IMR-90 (cell line): ENCODE data around the gene PFDN1. TPM values are rescaled to one million over a fixed set of nuclear protein-coding genes. Genes with fewer than 3 reads are reported as not detected.

Source experiments
- ATAC-seq: fragments of 200-7000 bp; cut with Tn5 transposase; 2 replicates; pipeline ENCODE4 v1.9.1; 2020; ENCODE audit warnings: low read depth, mild to moderate bottlenecking, moderate library complexity
- BruUV-seq: library from RNA; stranded (reverse); fragments of 400-500 nt; replicated peaks from 2 replicates; lab custom pipeline; 2021; lab: Mats Ljungman, UMichigan
- CTCF ChIA-PET: fragments of 300-600 bp; formaldehyde crosslinking; extraction: SDS; loops from one replicate; lab custom pipeline; 2021; ENCODE audit warnings: antibody characterized with exemption; lab: Yijun Ruan, JAX
- POLR2A ChIA-PET: fragments of 300-600 bp; sonication (Branson Sonifier 250); formaldehyde crosslinking; loops from one replicate; lab custom pipeline; 2022; ENCODE audit warnings: antibody characterized with exemption; ENCODE audit not compliant: unreplicated experiment; lab: Charles Lee
- DNase-seq: peaks from one replicate; pipeline ENCODE4 v3.0.0; 2013
- H2AFZ ChIP-seq: replicated peaks from 2 replicates; pipeline ENCODE3; 2013; ENCODE audit warnings: low read length, mild to moderate bottlenecking; ENCODE audit not compliant: poor library complexity
- H2AK5ac ChIP-seq: 2 replicates; pipeline ENCODE4 v1.6.1; 2013; ENCODE audit warnings: low read depth, low read length, inconsistent platforms
- H2AK9ac ChIP-seq: replicated peaks from 2 replicates; pipeline ENCODE3; 2013; ENCODE audit warnings: mild to moderate bottlenecking, low read depth, low read length, moderate library complexity; ENCODE audit not compliant: poor library complexity
- H2BK120ac ChIP-seq: 2 replicates; pipeline ENCODE4 v1.6.1; 2013; ENCODE audit warnings: low read depth, low read length, inconsistent platforms
- H2BK15ac ChIP-seq: 3 replicates; pipeline ENCODE4 v1.6.1; 2013; ENCODE audit warnings: low read depth, low read length, inconsistent platforms
- H2BK20ac ChIP-seq: 2 replicates; pipeline ENCODE4 v1.6.1; 2013; ENCODE audit warnings: low read depth, mild to moderate bottlenecking, inconsistent platforms, low read length, moderate library complexity
- H2BK5ac ChIP-seq: 2 replicates; pipeline ENCODE4 v1.6.1; 2013; ENCODE audit warnings: mild to moderate bottlenecking, low read depth, low read length, inconsistent platforms; ENCODE audit not compliant: poor library complexity, severe bottlenecking
- H3K14ac ChIP-seq: replicated peaks from 2 replicates; pipeline ENCODE4 v1.6.1; 2013; ENCODE audit warnings: low read depth, low read length, inconsistent platforms
- H3K18ac ChIP-seq: 2 replicates; pipeline ENCODE4 v1.6.1; 2013; ENCODE audit warnings: low read depth, low read length, control low read depth
- H3K23ac ChIP-seq: 2 replicates; pipeline ENCODE4 v1.6.1; 2013; ENCODE audit warnings: low read depth, low read length, inconsistent platforms
- H3K27ac ChIP-seq: 2 replicates; pipeline ENCODE4 v1.5.1; 2013; ENCODE audit warnings: mild to moderate bottlenecking, control low read depth, low read length; ENCODE audit not compliant: insufficient read depth
- H3K27me3 ChIP-seq: 2 replicates; pipeline ENCODE4 v1.6.1; 2013; ENCODE audit warnings: low read length; ENCODE audit not compliant: control insufficient read depth, insufficient read depth
- H3K36me3 ChIP-seq: 2 replicates; pipeline ENCODE4 v1.6.1; 2013; ENCODE audit warnings: low read length, mixed read lengths; ENCODE audit not compliant: control insufficient read depth, insufficient read depth
- H3K4ac ChIP-seq: 2 replicates; pipeline ENCODE4 v1.6.1; 2013; ENCODE audit warnings: low read depth, low read length, inconsistent platforms
- H3K4me1 ChIP-seq: 2 replicates; pipeline ENCODE4 v1.6.1; 2013; ENCODE audit warnings: low read length, mixed read lengths; ENCODE audit not compliant: control insufficient read depth, insufficient read depth
- H3K4me2 ChIP-seq: 2 replicates; pipeline ENCODE4 v1.6.1; 2013; ENCODE audit warnings: low read depth, mild to moderate bottlenecking, control low read depth, low read length, moderate library complexity
- H3K4me3 ChIP-seq: 2 replicates; pipeline ENCODE4 v1.5.1; 2013; ENCODE audit warnings: low read depth, mild to moderate bottlenecking, control low read depth, low read length, moderate library complexity; ENCODE audit not compliant: insufficient read depth
- H3K56ac ChIP-seq: 2 replicates; pipeline ENCODE4 v1.6.1; 2013; ENCODE audit warnings: low read length, inconsistent platforms; ENCODE audit not compliant: insufficient read depth; ENCODE audit errors: extremely low read depth
- H3K79me1 ChIP-seq, 2 experiments: 2 replicates each; pipeline ENCODE4 v1.6.1; 2013; ENCODE audit warnings: low read length in 2 of 2, inconsistent platforms in 1 of 2, low read depth in 1 of 2
- H3K9ac ChIP-seq: 2 replicates; pipeline ENCODE4 v1.6.1; 2013; ENCODE audit warnings: low read depth, low read length, control low read depth
- H3K9me1 ChIP-seq: 2 replicates; pipeline ENCODE4 v1.6.1; 2013; ENCODE audit warnings: low read length, inconsistent platforms; ENCODE audit not compliant: insufficient read depth
- H3K9me3 ChIP-seq: 2 replicates; pipeline ENCODE4 v1.6.1; 2013; ENCODE audit warnings: low read length; ENCODE audit not compliant: control insufficient read depth, insufficient read depth
- H4K20me1 ChIP-seq: 2 replicates; pipeline ENCODE4 v1.6.1; 2013; ENCODE audit warnings: low read length, inconsistent platforms; ENCODE audit not compliant: insufficient read depth
- H4K5ac ChIP-seq: 2 replicates; pipeline ENCODE4 v1.6.1; 2013; ENCODE audit warnings: mild to moderate bottlenecking, low read depth, low read length, control low read depth
- H4K8ac ChIP-seq, 2 experiments: 2 replicates each; pipeline ENCODE4 v1.6.1; 2013; ENCODE audit warnings: low read depth in 2 of 2, low read length in 2 of 2, control low read depth in 1 of 2, inconsistent platforms in 1 of 2
- H4K91ac ChIP-seq: 2 replicates; pipeline ENCODE4 v1.6.1; 2013; ENCODE audit warnings: low read depth, low read length, inconsistent platforms; ENCODE audit not compliant: insufficient read depth
- BHLHE40 ChIP-seq: fragments of 150-350 bp; IDR thresholded peaks from 2 replicates; pipeline ENCODE4 v1.6.1; 2016; ENCODE audit warnings: mild to moderate bottlenecking, low read depth, low read length
- CEBPB ChIP-seq: IDR thresholded peaks from 2 replicates; pipeline ENCODE4 v1.6.1; 2012; ENCODE audit warnings: low read depth, low read length, improper control_type of control experiment
- CHD1 ChIP-seq: IDR thresholded peaks from 2 replicates; pipeline ENCODE4 v1.6.1; 2012; ENCODE audit warnings: low read depth, low read length, improper control_type of control experiment
- MAZ ChIP-seq: IDR thresholded peaks from 2 replicates; pipeline ENCODE4 v1.6.1; 2012; ENCODE audit warnings: low read depth, mild to moderate bottlenecking, low read length, improper control_type of control experiment, moderate library complexity, borderline replicate concordance
- MXI1 ChIP-seq: IDR thresholded peaks from 2 replicates; pipeline ENCODE4 v1.6.1; 2012; ENCODE audit warnings: low read depth, mild to moderate bottlenecking, low read length, moderate library complexity, borderline replicate concordance
- NFE2L2 ChIP-seq: fragments of 150-350 bp; IDR thresholded peaks from 2 replicates; pipeline ENCODE4 v1.6.1; 2016; ENCODE audit warnings: low read depth, mild to moderate bottlenecking, low read length
- POLR2A ChIP-seq: IDR thresholded peaks from 2 replicates; pipeline ENCODE4 v1.6.1; 2012; ENCODE audit warnings: mild to moderate bottlenecking, low read depth, low read length
- SMC3 ChIP-seq: fragments of 150-350 bp; IDR thresholded peaks from 2 replicates; pipeline ENCODE4 v1.6.1; 2016; ENCODE audit warnings: low read depth, mild to moderate bottlenecking, antibody characterized with exemption, low read length, moderate library complexity
- WGBS, 2 experiments: methylation state at CpG; one replicate each; pipeline versions ENCODE4 v1.1.5 to v1.1.7; 2013; ENCODE audit warnings: missing lambda C conversion rate in 2 of 2; ENCODE audit not compliant: insufficient read length in 1 of 2; ENCODE audit errors: extremely low coverage in 2 of 2; 5-methylcytosine and 5-hydroxymethylcytosine counted together
- dilution Hi-C: fragments of 300-500 bp; cut with HindIII; formaldehyde crosslinking; loops from one replicate; pipeline ENCODE4 v1.14.3; 2018; ENCODE audit warnings: low sequenced_read_pairs; ENCODE audit not compliant: unreplicated experiment
- in situ Hi-C: fragments of 300-500 bp; cut with MboI; formaldehyde crosslinking; loops from 3 replicates; pipeline ENCODE4 v1.14.3; 2019; ENCODE audit warnings: low sequenced_read_pairs, inconsistent platforms, mixed read lengths
- intact Hi-C: fragments of 100-400 bp; cut with micrococcal nuclease; formaldehyde crosslinking; loops from 2 replicates; pipeline ENCODE4 v1.10.0; 2022
- polyA plus RNA-seq, 3 experiments: library from polyadenylated mRNA; depleted of rRNA; stranded (reverse); fragments of >200 nt; gene quantifications; 2 replicates each; pipeline ENCODE4 v1.2.3, GENCODE V29; 2012; ENCODE audit warnings: low replicate concordance in 1 of 3
- total RNA-seq: library from RNA; depleted of rRNA; stranded (reverse); fragments of >200 nt; gene quantifications from 2 replicates; pipeline ENCODE4 v1.2.3, GENCODE V29; 2012
- TF ChIP-seq, protein P1 (sequence below): fragments of 150-350 bp; IDR thresholded peaks from 2 replicates; pipeline ENCODE4 v1.6.1; 2016; ENCODE audit warnings: low read depth, mild to moderate bottlenecking, low read length, moderate library complexity, borderline replicate concordance
- TF ChIP-seq, protein P2 (sequence below): fragments of 150-350 bp; IDR thresholded peaks from 2 replicates; pipeline ENCODE4 v1.6.1; 2017; ENCODE audit warnings: mild to moderate bottlenecking, antibody characterized with exemption, low read length, low read depth

PFDN1 gene
- total and polyA plus RNA-seq, 2 of the 4 experiments (the other 2 are of a cell fraction), result 98.8 to 134 TPM

DNA sequence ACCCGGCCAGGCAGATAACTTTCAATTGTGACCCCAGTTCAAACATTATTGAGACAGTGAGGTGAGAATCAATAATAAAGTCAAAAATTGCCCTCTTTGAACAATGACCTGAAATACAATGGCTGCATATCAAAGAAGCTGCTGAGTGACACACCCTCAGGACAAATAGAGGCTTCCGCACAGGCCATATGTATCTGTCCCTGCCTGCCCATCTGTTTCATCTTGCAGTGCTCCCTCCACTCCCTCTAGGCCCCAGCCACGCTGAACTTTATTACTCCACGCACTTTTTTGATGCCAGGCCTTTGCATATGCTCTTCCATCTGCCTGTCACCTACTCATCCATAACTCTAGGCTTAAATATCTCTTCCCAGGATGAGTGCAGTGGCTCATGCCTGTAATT is 15.9 kb upstream of the PFDN1 start:
- peak overlapping the region; percentile 55; the same call in 1 of the 3 replicates for H2BK15ac ChIP-seq
- BruUV-seq, result no TSS peak
- H3K79me1 ChIP-seq, result no peaks in the 10 kb centered on the region
- no peak overlapping the region for H3K23ac ChIP-seq
- CTCF ChIA-PET, result no interaction called here
- no peak overlapping the region for H3K4me2 ChIP-seq
- H4K91ac ChIP-seq, result no peak overlapping the region
- H2BK120ac ChIP-seq, result no peak overlapping the region
- no peak overlapping the region for H2AK9ac ChIP-seq
- H3K27me3 ChIP-seq, result no peaks in the 10 kb centered on the region
- intact Hi-C loops (no loop called here), in situ Hi-C loops (no loop called here), dilution Hi-C loops (no loop called here)
- H3K36me3 ChIP-seq, result no peaks in the 10 kb centered on the region
- no peak overlapping the region for H3K56ac ChIP-seq
- no peak overlapping the region for H2AFZ ChIP-seq
- H4K20me1 ChIP-seq, result no peaks in the 10 kb centered on the region
- POLR2A ChIA-PET, result no interaction called here
- WGBS, 2 experiments, result 96% methylated on average over 4 of the region's 4 CpGs; no CpG with 5 or more reads in 1 of the 2 experiments
- H3K4me1 ChIP-seq, result peaks cover 14% of the 10 kb centered on the region
- H2BK5ac ChIP-seq, result no peak overlapping the region
- no peak overlapping the region for H4K8ac ChIP-seq
- H3K9ac ChIP-seq, result no peak overlapping the region
- no peak overlapping the region for H4K5ac ChIP-seq
- DNase-seq (no peak), ATAC-seq (no peak)
- H3K18ac ChIP-seq, result no peak overlapping the region
- H3K4me3 ChIP-seq, result no peak overlapping the region
- no peak overlapping the region for H3K14ac ChIP-seq
- no peak overlapping the region for H3K4ac ChIP-seq
- no peak for TF ChIP-seq CHD1
- TF ChIP-seq, protein P1, sequence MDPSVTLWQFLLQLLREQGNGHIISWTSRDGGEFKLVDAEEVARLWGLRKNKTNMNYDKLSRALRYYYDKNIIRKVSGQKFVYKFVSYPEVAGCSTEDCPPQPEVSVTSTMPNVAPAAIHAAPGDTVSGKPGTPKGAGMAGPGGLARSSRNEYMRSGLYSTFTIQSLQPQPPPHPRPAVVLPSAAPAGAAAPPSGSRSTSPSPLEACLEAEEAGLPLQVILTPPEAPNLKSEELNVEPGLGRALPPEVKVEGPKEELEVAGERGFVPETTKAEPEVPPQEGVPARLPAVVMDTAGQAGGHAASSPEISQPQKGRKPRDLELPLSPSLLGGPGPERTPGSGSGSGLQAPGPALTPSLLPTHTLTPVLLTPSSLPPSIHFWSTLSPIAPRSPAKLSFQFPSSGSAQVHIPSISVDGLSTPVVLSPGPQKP, result no peak
- TF ChIP-seq MXI1, result no peak
- no peak for TF ChIP-seq SMC3
- no peak for TF ChIP-seq NFE2L2
- TF ChIP-seq, protein P2, sequence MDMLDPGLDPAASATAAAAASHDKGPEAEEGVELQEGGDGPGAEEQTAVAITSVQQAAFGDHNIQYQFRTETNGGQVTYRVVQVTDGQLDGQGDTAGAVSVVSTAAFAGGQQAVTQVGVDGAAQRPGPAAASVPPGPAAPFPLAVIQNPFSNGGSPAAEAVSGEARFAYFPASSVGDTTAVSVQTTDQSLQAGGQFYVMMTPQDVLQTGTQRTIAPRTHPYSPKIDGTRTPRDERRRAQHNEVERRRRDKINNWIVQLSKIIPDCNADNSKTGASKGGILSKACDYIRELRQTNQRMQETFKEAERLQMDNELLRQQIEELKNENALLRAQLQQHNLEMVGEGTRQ, result no peak
- no peak for TF ChIP-seq CEBPB
- no peak for TF ChIP-seq POLR2A
- TF ChIP-seq MAZ, result no peak
- no peak for TF ChIP-seq BHLHE40
- no peak overlapping the region for H3K27ac ChIP-seq
- peaks cover 13% of the 10 kb centered on the region for H3K9me1 ChIP-seq
- H2AK5ac ChIP-seq, result peak overlapping the region; percentile 76
- no peaks in the 10 kb centered on the region for H3K9me3 ChIP-seq
- H2BK20ac ChIP-seq, result peak overlapping the region; percentile 0; the same call in 1 of the 2 replicates
